Epidermal melanocyte (primary cell): ENCODE measurements around the gene ANO6.
A peak's percentile ranks its signal among the peaks of the same experiment; 100 is the strongest.
"Not testable (repeated sequence)": the region's sequence is repeated elsewhere in the genome, so short reads cannot be mapped to it uniquely, and the experiment has no call there.

Experiments used
- DNase-seq: peaks from one replicate; pipeline ENCODE4 v3.0.0; 2011; ENCODE audit warnings: low spot score; ENCODE audit not compliant: insufficient read length

Gene ANO6, protein sequence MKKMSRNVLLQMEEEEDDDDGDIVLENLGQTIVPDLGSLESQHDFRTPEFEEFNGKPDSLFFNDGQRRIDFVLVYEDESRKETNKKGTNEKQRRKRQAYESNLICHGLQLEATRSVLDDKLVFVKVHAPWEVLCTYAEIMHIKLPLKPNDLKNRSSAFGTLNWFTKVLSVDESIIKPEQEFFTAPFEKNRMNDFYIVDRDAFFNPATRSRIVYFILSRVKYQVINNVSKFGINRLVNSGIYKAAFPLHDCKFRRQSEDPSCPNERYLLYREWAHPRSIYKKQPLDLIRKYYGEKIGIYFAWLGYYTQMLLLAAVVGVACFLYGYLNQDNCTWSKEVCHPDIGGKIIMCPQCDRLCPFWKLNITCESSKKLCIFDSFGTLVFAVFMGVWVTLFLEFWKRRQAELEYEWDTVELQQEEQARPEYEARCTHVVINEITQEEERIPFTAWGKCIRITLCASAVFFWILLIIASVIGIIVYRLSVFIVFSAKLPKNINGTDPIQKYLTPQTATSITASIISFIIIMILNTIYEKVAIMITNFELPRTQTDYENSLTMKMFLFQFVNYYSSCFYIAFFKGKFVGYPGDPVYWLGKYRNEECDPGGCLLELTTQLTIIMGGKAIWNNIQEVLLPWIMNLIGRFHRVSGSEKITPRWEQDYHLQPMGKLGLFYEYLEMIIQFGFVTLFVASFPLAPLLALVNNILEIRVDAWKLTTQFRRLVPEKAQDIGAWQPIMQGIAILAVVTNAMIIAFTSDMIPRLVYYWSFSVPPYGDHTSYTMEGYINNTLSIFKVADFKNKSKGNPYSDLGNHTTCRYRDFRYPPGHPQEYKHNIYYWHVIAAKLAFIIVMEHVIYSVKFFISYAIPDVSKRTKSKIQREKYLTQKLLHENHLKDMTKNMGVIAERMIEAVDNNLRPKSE

DNA sequence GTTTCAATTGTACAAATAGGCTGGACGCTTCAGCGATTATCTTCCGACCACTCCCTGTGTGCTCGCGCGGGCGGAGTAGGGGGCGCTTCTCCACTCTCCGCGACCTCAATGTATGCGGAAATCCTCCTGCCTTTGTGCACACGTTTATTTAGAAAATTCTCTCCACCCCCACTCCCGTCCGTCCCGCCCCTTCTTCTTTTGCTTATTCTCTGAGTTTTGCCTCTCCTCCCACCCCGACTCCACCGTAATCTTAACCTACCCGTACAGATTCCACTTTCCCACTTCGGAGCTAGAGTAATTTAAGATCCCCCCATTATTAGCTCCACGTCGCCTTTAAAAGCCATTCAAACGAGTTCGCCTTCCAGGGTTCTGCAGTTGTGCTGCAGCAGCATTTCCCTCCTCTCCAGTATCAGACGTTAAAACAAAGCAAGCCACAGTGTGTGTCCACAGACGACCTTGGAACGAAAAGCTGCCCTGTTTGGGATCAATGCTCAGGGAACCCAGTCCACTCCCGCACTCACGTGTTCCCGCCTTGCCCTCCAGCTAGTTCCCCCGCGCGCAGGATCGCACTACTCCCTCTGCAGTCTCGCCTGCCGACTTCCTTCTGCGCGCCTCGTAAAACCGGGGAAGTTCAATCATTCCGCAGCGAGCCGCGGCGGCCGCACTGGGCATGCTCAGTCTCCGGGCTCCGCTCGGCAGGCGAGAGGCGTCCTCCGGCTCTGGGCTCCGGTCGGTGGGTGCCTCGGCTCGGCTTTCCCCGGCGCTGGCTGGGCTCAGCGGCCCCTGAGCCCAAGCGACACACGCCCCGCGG is at the start of gene ANO6:
Gene ANO6, plus strand, starts transcription at position 677 of the 811 bp plus-strand sequence. CDS start 227 bp downstream, outside the sequence.
- peak; percentile 77 for DNase-seq

DNA sequence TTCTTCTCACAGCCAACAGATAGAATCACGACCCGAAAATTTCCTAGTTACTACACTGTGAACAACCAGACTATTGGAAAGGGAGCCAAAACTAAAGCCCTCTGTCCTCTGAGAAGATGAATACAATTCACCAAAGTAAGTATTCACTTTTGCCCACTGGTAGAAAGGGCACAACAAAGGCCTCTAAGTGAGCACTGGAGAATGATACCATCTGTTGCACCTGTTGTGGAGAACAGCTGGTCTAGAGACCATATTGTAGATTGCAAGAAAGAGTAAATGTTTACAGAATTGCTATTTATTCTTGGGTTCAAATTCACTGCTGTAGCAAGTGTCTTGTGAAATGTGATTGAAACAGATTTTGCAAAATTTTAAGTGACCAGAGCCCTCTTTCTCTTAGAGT is 46.9 kb upstream of the ANO6 start:
- DNase-seq = no peak

DNA sequence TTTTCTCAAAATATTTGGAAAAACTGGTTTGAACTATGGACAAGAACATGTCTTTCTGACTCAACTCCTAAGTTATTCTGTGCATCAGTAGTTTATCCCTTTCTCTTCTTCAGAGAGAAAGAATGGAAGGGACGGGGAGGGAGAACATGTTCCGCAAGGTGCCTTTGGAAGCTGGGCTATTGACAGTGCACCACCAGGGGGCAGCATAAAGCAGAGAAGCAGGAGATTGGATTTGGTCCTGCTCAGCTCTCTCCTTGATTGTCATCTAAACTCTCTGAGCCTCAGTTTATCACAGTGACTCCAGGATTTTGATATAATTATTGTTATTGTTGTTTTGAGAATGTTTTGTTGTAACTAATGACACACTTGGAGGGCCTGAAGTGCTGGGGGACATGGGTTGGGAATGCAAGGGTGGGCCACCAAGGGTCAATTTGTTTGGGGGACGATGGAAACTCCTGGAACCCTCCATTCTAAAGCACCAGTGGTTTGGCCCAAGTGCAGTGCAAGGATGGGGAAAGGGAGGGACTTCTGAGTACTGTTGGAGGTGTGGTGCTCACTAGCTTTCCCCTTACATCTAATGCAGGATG is 45.3 kb upstream of the ANO6 start:
- peak; percentile 73 for DNase-seq

DNA sequence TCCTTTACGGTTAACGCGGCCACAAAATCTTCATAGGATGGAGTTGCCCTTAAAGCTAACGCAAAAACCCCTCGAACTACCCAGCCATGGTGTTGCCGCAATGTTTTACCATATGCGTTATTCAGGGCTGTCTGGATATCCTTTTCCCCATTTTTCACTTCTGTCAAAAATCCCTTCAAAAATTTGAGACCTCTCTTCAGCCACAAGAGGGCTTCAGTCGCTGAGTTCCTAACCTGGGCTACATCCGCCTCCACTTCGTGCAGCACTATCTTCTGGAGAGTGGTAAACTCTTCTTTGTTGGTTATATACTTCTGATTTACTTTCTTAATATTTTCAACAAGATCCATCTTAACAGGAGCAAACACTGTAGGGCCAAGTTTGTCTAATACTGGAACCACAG is 42.6 kb upstream of the ANO6 start:
- DNase-seq = not testable (repeated sequence)

DNA sequence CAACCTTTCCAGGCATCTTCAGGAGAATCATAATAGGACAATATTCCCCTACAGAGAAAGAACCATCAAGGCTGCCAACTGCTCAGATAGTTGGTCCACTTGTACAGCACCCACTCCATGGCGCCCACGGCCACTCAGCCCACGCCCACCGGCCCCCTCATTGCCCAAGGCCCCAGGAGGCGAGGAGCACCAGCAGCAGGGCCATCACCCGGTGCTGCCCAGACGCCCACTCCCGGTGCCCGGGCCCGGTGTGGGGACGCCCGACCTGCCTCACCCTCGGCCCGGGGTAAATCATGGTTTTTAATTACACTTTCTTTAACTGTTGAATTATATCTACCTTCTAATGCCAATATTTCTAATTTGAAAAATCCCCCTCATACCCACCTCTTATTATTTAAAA is 41.3 kb upstream of the ANO6 start:
- DNase-seq = no peak

DNA sequence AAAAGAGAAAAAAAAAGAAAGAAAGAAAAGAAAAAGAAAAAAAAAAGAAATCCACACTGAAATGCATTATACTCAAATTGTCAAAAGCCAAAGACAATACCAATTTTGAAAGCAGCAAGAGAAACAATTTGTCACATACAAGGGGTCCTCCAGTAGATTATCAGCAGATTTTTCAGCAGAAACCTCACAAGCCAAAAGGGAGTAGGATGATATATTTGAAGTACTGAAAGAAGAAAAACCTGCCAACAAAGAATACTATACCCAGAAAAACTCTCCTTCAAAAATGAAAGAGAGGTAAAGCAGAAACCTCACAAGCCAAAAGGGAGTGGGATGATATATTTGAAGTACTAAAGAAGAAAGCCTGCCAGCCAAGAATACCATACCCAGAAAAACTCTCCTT is 37.1 kb upstream of the ANO6 start:
- no peak for DNase-seq

DNA sequence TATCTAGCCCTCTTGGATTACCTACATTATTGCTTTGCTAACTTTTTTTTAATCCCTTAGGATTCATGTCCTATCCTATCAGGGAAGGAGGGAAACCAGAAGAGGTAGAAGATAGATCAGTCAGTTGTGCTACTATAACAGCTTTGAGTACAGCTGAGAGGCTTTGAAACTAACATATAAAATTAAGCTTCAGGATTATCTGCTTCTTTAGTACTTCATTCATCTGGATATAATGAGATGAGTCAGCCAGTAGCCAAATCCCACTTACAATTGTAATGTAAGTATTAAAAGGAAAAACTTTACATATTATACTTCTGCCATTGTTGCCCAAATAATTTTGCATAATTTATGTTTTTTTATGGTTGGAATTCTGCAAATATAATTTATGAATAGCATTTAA is 33.4 kb upstream of the ANO6 start:
- no peak for DNase-seq

DNA sequence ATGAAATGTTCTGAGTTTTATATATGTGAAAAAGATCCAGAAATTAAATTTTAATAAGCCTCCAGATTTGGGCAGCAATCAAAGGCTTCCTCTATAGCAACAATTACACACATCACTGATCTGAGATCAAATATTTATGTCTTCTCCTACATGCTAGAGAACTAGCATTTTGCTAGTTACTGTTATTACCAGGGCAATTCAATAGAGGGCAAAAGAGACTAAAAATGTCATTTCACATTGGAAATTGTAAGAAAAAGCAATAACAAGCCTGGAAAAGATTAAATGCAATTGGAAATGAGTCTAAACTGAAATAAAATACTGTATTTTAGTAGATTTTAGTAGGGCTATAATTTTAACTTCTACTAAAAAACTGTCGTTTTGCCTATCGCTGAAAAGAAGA is 32.6 kb upstream of the ANO6 start:
- peak; percentile 27 for DNase-seq

DNA sequence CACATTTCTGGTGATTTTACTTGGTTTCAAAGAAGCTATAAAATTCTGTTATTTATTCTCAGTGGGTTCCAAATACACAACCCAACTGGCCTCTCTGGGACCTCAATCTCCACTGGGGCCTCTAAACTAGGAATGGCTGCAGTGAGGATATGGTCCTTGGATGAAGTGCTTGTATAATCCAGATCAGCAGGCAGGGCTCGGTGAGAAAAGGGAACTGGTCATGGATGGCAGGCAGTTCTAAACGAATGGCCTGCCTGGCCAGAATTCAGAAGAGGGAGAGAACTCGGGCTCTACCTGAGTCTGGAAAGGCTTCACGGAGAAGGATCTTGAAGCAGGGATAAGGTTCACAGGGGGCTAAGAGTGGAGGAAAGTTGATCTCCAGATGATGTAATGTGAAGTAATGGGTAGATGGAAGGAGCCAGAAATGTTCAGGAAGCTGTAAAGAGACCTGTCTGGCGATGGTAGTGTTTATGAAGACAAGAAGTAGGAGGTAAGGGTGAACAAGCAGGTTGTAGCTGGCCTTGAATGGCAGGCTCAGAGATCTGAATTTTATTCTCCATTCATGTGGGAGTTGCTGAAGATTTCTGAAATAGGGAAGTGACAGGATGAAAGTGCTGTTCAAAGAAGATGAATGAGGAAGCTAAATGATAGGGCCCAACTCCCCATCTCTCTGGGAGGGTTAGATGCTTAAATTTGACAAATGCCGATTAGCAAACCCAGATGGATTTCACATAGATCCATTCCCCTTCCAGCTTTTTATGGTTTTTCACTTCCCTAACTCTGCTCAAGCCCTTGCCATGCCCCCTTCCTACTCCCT is 31.5 kb upstream of the ANO6 start:
- no peak for DNase-seq

DNA sequence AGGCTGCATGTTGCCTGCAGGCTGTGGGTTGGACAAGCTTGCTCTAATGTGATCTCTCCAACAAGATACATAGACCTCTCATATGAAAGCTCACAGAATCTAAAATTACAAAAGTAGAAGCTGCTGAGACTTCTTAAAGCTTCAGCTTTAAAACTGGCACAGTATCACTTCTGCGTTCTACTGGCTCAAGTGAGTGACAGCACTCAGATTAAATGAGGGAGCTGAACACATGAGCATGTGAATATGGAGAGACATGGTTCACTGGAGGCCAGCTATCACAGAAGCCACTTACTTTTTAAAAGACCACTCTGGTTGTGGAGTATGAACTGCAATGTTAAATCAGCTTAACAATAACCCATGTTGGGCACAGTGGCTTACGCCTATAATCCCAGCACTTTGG is 29.1 kb upstream of the ANO6 start:
- DNase-seq = no peak

DNA sequence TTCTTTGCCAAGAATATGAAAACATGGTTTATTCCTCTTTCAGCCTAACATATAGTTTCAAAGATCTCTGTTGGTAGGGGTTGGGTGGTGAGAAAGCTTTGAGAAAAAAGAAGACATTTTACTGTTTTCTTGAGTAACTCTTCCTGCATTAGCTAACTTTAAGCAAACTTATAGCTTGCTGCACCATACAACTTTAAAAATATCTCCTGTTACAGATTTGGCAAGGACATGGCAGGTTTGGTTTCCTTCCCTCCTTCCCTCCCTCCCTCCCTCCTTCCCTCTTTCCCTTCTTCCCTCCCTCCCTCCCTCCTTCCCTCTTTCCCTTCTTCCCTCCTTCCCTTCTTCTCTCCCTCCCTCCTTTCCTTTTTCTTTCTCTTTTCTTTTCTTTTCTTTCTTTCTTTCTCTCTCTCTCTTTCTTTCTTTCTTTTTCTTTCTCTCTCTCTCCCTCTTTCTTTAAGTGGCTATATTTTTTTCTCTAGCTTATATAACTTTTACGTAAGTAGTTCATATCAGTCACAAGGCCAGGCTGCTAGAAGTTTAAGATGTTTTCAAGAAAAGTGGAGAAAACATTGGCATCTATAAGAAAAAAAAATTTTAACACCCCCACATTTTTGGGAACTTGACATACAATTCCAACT is 26.0 kb upstream of the ANO6 start:
- DNase-seq = no peak

DNA sequence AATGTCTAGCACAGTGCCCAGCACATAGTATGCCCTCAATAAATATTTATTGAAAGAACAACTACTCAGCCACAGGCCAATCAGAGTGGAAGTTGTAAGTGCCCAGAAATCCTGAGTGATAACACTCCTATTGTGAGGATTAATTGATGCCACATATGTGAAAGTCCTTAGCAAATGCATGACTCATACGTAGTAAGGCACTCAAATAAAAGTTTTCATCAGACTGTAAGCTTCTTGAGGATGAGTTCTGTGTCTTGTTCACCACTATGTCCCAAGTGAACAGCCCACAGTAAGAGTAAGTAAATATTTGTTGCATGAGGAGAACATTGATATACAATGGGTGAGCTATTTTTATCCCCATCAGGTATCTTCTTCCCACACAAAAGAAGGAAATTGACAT is 24.7 kb upstream of the ANO6 start:
- peak; percentile 25 for DNase-seq

DNA sequence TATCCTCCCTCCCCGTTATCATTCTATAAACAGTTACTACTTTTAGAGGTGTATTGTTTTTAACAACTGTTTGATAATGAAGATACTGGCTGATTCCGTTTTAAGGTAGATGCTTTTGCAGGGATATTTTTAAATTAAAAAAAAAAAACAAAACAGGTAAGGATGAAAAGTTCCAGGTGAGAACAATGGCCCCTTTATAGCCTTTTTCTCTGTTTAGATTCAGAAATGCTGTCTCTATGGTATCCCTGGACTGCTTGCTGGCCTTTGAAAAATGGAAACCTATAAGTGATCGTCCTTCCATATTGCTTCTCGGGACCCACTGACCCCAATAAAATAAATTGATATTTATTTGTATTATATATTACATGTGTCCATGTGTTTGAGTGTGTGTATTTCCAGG is 23.2 kb upstream of the ANO6 start:
- DNase-seq = no peak

DNA sequence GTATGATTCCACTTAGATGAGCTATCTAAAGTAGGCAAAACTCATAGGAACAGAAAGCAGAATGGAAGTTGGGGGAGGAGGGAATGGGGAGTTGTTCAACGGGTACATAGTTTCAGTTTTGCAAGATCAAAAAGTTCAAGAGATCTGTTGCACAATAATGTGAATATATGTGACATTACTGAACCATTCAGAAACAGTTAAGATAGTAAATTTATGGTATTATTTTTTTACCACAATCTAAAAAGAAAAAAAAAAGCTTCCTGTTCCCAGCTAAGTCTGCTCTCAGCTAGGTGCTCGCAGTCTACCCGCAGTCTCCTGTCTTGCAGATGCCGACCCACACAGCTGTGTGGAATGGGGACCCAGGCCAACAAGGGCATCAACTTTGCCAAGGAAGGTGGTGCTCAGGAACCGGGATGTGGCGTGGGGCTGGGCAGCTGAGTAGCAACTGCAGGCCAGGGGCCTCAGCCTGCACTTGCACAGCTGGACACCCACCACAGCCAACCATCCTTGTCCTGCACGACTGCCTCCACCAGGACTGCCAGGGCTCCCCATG is 15.3 kb upstream of the ANO6 start:
- DNase-seq = no peak

DNA sequence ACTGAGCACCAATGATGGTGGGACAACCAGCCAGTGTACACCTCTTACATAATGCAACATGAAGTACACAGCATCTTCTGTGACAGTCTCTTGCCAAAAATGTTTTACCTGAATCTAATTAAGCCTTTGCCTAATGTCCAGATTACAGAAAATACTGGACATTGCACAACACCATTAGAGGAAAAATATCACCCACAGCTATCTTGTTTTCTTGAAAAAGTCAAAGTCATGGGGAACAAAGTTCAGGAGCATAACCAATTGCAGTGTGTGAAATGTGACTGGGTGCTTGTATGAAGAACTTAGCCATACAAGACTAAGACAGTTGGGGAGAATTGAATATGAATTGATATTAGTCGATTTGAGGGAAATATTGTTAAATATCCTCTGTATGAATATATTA is 12.1 kb upstream of the ANO6 start:
- DNase-seq = no peak

DNA sequence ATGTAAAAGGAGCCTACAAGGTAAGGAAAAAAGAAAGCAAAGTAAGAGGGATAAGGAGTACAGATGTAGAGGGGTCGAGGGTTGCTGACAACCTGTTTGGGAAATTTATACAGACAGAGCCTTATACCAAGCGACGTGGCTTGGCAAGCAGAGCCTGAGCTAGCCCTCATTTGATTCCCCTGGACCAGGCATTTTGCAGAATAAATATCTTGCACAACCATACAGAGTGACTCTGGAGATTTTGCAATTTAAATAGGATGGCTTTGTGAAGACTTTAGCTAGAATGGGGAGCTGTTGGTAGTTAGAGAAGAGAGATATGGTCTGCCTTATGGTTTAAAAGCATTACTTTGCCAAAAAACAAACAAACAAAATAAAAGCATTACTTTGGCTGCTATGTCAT is 11.1 kb upstream of the ANO6 start:
- DNase-seq = no peak

DNA sequence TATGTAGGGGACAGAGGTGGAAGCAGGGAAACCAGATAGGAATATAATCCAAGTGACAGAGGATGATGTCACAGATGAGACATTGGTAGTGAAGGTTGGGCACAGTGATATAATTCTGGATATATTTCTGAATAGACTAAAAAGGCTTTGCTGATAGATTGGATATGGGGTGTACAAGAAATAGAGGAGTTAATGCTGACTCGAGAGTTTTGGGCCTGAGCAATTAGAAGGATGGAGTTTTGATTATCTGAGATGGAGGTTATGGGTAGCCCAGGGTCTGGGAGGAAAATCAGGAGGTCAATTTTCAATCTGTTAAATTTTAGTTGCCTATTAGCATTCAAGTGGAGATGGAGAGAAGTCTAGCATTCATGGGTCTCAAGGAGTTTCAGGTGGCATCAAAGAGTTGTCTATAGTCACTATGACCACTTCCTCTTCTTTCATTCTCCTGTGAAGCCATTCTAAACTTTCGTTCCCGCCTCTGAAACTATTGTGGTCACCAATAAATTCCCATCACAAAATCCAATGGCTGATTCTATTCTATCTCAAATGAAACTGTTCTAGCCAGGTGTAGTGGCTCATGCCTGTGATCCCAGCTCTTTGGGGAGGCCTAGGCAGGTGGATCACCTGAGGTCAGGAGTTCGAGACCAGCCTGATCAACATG is 10.6 kb upstream of the ANO6 start:
- no peak for DNase-seq

DNA sequence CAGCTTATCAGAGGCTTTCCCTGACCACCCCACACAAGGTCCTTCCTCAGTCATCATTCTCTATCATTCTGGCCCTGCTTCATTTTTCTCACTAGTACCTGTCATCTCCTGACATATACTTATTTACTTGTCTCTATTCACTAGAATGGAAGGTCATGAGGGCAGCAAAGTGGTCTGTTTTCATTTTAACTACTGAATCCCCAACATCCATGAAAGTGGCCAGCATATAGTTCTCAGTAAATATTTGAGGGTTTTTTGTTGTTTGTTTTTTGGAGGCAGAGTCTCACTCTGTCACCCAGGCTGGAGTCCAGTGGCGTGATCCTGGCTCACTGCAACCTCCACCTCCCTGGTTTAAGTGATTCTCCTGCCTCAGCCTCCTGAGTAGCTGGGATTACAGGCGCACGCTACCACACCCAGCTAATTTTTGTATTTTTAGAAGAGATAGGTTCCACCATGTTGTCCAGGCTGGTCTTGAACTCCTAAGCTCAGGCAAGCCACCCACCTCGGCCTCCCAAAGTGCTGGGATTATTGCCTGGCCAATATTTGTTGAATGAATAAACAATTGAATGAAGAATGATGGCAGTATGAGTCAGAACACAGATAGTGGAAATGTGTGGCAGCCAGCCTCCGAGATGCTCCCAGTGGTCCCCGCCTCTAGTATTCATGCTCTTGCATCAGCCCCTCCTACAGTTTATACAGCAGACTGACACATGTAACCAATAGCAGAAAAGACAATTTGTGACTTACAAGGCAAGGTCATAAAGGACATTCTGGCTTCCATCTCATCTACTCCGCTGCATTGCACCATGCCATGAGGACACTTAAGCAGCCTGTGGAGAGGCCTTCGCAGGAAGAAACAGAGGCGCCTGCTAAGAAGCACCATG is 7.0 kb upstream of the ANO6 start:
- DNase-seq = no peak
